Stimulated activated memory B cell treated with anti-CD40 and anti-IgM and Interleukin-4, amounts not matched to agents 10 μg/mL and 1 μg/mL and 100 μg/mL, for 72 hours (primary cell): Measurements from ENCODE around the gene GAGE12D.
"Not testable (repeated sequence)": the region's sequence is repeated elsewhere in the genome, so short reads cannot be mapped to it uniquely, and the experiment has no call there.

Experiments
- ATAC-seq: fragments of 150-1000 bp; cut with Tn5 transposase; 2 replicates; pipeline ENCODE4 v1.10.0; 2021
- H3K27ac Mint-ChIP-seq: one replicate; pipeline ENCODE4 v1.8.0; 2022; ENCODE audit warnings: mild to moderate bottlenecking, mixed read lengths
- H3K27me3 Mint-ChIP-seq: one replicate; pipeline ENCODE4 v1.8.0; 2022; ENCODE audit warnings: mixed read lengths
- H3K36me3 Mint-ChIP-seq: one replicate; pipeline ENCODE4 v1.8.0; 2022; ENCODE audit warnings: mixed read lengths
- H3K4me1 Mint-ChIP-seq: one replicate; pipeline ENCODE4 v1.8.0; 2022; ENCODE audit warnings: mixed read lengths
- H3K4me3 Mint-ChIP-seq: one replicate; pipeline ENCODE4 v1.8.0; 2022; ENCODE audit warnings: mild to moderate bottlenecking, moderate library complexity, mixed read lengths
- H3K9me3 Mint-ChIP-seq: one replicate; pipeline ENCODE4 v1.8.0; 2022; ENCODE audit warnings: mixed read lengths

The GAGE12D gene, protein sequence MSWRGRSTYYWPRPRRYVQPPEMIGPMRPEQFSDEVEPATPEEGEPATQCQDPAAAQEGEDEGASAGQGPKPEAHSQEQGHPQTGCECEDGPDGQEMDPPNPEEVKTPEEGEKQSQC

GRCh38 chrX:49541433-49541832, at the start of gene GAGE12D:
TSS of gene GAGE12D (plus strand) at chrX:49541733. CDS start at chrX:49542888, 1,155 bp downstream.
- not testable (repeated sequence) for ATAC-seq, H3K4me3 Mint-ChIP-seq, H3K36me3 Mint-ChIP-seq, H3K4me1 Mint-ChIP-seq, H3K27me3 Mint-ChIP-seq, H3K27ac Mint-ChIP-seq, H3K9me3 Mint-ChIP-seq

GRCh38 chrX:49531877-49532276, 9.7 kb upstream of the GAGE12D start, which contains the start of gene GAGE12C:
TSS of gene GAGE12C (plus strand) at chrX:49532177. CDS start at chrX:49533332, 1,155 bp downstream.
- H3K36me3 Mint-ChIP-seq, result not testable (repeated sequence)

DNA sequence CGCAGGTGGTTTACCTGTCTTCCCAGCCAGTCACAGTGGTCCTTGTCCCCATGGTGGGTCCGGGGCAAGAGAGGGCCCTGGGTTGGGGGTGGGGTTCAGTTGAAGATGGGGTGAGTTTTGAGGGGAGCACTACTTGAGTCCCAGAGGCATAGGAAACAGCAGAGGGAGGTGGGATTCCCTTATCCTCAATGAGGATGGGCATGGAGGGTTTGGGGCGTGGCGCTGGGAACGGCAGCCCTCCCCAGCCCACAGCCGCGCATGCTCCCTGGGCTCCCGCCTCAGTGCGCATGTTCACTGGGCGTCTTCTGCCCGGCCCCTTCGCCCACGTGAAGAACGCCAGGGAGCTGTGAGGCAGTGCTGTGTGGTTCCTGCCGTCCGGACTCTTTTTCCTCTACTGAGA, 9.5 kb downstream of the GAGE12D start, which contains the start of gene GAGE12E:
GAGE12E (plus strand) TSS at position 301 of the 400 bp plus-strand sequence. CDS start 1,155 bp downstream, outside the sequence.
- H3K27me3 Mint-ChIP-seq, ATAC-seq, H3K4me3 Mint-ChIP-seq, H3K36me3 Mint-ChIP-seq, H3K4me1 Mint-ChIP-seq, H3K27ac Mint-ChIP-seq, H3K9me3 Mint-ChIP-seq: not testable (repeated sequence)

More at GRCh38 chrX:49531877-49532276, 9.7 kb upstream of the GAGE12D start, which contains the start of gene GAGE12C:
- not testable (repeated sequence) for ATAC-seq, H3K27ac Mint-ChIP-seq, H3K27me3 Mint-ChIP-seq, H3K9me3 Mint-ChIP-seq, H3K4me3 Mint-ChIP-seq, H3K4me1 Mint-ChIP-seq

DNA sequence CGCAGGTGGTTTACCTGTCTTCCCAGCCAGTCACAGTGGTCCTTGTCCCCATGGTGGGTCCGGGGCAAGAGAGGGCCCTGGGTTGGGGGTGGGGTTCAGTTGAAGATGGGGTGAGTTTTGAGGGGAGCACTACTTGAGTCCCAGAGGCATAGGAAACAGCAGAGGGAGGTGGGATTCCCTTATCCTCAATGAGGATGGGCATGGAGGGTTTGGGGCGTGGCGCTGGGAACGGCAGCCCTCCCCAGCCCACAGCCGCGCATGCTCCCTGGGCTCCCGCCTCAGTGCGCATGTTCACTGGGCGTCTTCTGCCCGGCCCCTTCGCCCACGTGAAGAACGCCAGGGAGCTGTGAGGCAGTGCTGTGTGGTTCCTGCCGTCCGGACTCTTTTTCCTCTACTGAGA, 19.0 kb downstream of the GAGE12D start, which contains the start of gene GAGE12F:
GAGE12F (plus strand) TSS at position 301 of the 400 bp plus-strand sequence. CDS start 1,155 bp downstream, outside the sequence.
- H3K36me3 Mint-ChIP-seq, result not testable (repeated sequence)

DNA sequence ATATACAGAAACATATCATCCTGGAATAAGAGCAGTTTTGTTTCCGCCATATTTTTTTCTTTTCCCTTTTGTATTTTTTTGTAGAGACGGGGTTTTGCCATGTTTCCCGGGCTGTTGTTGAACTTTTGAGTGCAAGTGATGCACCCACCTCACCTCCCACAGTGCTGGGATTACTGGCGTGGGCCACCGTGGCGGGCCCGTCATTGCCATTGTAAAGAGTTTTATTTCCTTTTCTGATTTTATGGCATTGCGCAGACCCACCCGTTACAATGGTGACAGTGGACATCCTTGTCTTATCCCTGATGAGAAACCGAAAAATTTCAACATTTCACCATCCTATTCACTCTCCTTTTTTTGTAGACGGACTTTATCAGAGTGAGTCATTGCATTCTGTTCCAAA, 27.2 kb downstream of the GAGE12D start:
- not testable (repeated sequence) for H3K4me3 Mint-ChIP-seq, H3K4me1 Mint-ChIP-seq, H3K36me3 Mint-ChIP-seq, H3K9me3 Mint-ChIP-seq, H3K27ac Mint-ChIP-seq, H3K27me3 Mint-ChIP-seq, ATAC-seq

More for the DNA sequence above, 19.0 kb downstream of the GAGE12D start, which contains the start of gene GAGE12F:
- H3K27ac Mint-ChIP-seq, H3K4me1 Mint-ChIP-seq, H3K4me3 Mint-ChIP-seq, H3K9me3 Mint-ChIP-seq, ATAC-seq, H3K27me3 Mint-ChIP-seq: not testable (repeated sequence)

GRCh38 chrX:49569152-49569551, 27.6 kb downstream of the GAGE12D start:
- H3K27me3 Mint-ChIP-seq, H3K36me3 Mint-ChIP-seq, H3K4me3 Mint-ChIP-seq, H3K27ac Mint-ChIP-seq, H3K4me1 Mint-ChIP-seq, ATAC-seq, H3K9me3 Mint-ChIP-seq: not testable (repeated sequence)

DNA sequence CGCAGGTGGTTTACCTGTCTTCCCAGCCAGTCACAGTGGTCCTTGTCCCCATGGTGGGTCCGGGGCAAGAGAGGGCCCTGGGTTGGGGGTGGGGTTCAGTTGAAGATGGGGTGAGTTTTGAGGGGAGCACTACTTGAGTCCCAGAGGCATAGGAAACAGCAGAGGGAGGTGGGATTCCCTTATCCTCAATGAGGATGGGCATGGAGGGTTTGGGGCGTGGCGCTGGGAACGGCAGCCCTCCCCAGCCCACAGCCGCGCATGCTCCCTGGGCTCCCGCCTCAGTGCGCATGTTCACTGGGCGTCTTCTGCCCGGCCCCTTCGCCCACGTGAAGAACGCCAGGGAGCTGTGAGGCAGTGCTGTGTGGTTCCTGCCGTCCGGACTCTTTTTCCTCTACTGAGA, 28.6 kb downstream of the GAGE12D start, which contains the start of gene GAGE12G:
GAGE12G (plus strand) TSS at position 301 of the 400 bp plus-strand sequence. CDS start 1,155 bp downstream, outside the sequence.
- not testable (repeated sequence) for ATAC-seq, H3K36me3 Mint-ChIP-seq, H3K9me3 Mint-ChIP-seq, H3K4me1 Mint-ChIP-seq, H3K27ac Mint-ChIP-seq, H3K4me3 Mint-ChIP-seq, H3K27me3 Mint-ChIP-seq

- not testable (repeated sequence) for H3K4me3 Mint-ChIP-seq, H3K4me1 Mint-ChIP-seq, ATAC-seq, H3K9me3 Mint-ChIP-seq, H3K27ac Mint-ChIP-seq, H3K36me3 Mint-ChIP-seq, H3K27me3 Mint-ChIP-seq
These were observed 38.1 kb downstream of the GAGE12D start, which contains the start of gene GAGE12H for GRCh38 chrX:49579649-49580048. TSS of gene GAGE12H (plus strand) at chrX:49579949. CDS start at chrX:49581104, 1,155 bp downstream.

DNA sequence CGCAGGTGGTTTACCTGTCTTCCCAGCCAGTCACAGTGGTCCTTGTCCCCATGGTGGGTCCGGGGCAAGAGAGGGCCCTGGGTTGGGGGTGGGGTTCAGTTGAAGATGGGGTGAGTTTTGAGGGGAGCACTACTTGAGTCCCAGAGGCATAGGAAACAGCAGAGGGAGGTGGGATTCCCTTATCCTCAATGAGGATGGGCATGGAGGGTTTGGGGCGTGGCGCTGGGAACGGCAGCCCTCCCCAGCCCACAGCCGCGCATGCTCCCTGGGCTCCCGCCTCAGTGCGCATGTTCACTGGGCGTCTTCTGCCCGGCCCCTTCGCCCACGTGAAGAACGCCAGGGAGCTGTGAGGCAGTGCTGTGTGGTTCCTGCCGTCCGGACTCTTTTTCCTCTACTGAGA, 47.7 kb downstream of the GAGE12D start, which contains the start of gene GAGE2A:
GAGE2A (plus strand) TSS at position 301 of the 400 bp plus-strand sequence. CDS start 1,155 bp downstream, outside the sequence.
- not testable (repeated sequence) for H3K27me3 Mint-ChIP-seq, ATAC-seq

GRCh38 chrX:49589769-49590478, 48.4 kb downstream of the GAGE12D start:
- not testable (repeated sequence) for ATAC-seq, H3K4me3 Mint-ChIP-seq, H3K27me3 Mint-ChIP-seq, H3K4me1 Mint-ChIP-seq, H3K36me3 Mint-ChIP-seq, H3K9me3 Mint-ChIP-seq, H3K27ac Mint-ChIP-seq

More for the DNA sequence above, 47.7 kb downstream of the GAGE12D start, which contains the start of gene GAGE2A:
- not testable (repeated sequence) for H3K36me3 Mint-ChIP-seq, H3K4me1 Mint-ChIP-seq, H3K4me3 Mint-ChIP-seq, H3K27ac Mint-ChIP-seq, H3K9me3 Mint-ChIP-seq

- H3K4me1 Mint-ChIP-seq, H3K36me3 Mint-ChIP-seq, H3K4me3 Mint-ChIP-seq, ATAC-seq, H3K27me3 Mint-ChIP-seq, H3K9me3 Mint-ChIP-seq, H3K27ac Mint-ChIP-seq: not testable (repeated sequence)
These were observed 49.0 kb downstream of the GAGE12D start for GRCh38 chrX:49590488-49590887.
